HG03575 (cell line): ENCODE data around the gene TTF2.
A peak's percentile ranks its signal among the peaks of the same experiment; 100 is the strongest.

ENCODE experiments used
- ATAC-seq: cut with Tn5 transposase; IDR thresholded peaks from one replicate; pipeline ENCODE4 v1.9.1; 2021; ENCODE audit not compliant: unreplicated experiment, insufficient number of reproducible peaks, low FRiP score; ENCODE audit errors: extremely low read depth

TTF2 gene

GRCh38 chr1:117059678-117060440, at the start of gene TTF2:
Gene TTF2, plus strand, starts transcription at chr1:117060326. Its CDS starts 21 bp downstream, at chr1:117060347.
- peak; percentile 96 for ATAC-seq

GRCh38 chr1:117011334-117011733, 48.8 kb upstream of the TTF2 start:
- ATAC-seq, result no peak

GRCh38 chr1:117013309-117013858, 46.7 kb upstream of the TTF2 start:
- no peak for ATAC-seq

GRCh38 chr1:117014209-117014608, 45.9 kb upstream of the TTF2 start:
- ATAC-seq, result no peak

GRCh38 chr1:117015724-117016123, 44.4 kb upstream of the TTF2 start:
- no peak for ATAC-seq

GRCh38 chr1:117017062-117017461, 43.1 kb upstream of the TTF2 start:
- ATAC-seq, result no peak

GRCh38 chr1:117017648-117018047, 42.5 kb upstream of the TTF2 start:
- ATAC-seq, result no peak

- no peak for ATAC-seq
Observed at GRCh38 chr1:117020526-117021156, 39.5 kb upstream of the TTF2 start.

GRCh38 chr1:117022114-117022513, 38.0 kb upstream of the TTF2 start:
- no peak for ATAC-seq

- no peak for ATAC-seq
Observed at GRCh38 chr1:117025568-117025967, 34.6 kb upstream of the TTF2 start.

GRCh38 chr1:117026361-117026760, 33.8 kb upstream of the TTF2 start:
- no peak for ATAC-seq

GRCh38 chr1:117029685-117030084, 30.4 kb upstream of the TTF2 start:
- no peak for ATAC-seq

GRCh38 chr1:117030271-117030877, 29.8 kb upstream of the TTF2 start:
- ATAC-seq, result no peak

GRCh38 chr1:117032266-117032665, 27.9 kb upstream of the TTF2 start:
- no peak for ATAC-seq

- ATAC-seq, result no peak
Observed at GRCh38 chr1:117032681-117033539, 27.2 kb upstream of the TTF2 start.

- no peak for ATAC-seq
Observed at GRCh38 chr1:117033772-117034171, 26.4 kb upstream of the TTF2 start.

- ATAC-seq, result no peak
Observed at GRCh38 chr1:117034791-117035290, 25.3 kb upstream of the TTF2 start.

GRCh38 chr1:117036018-117036461, 24.1 kb upstream of the TTF2 start:
- ATAC-seq, result no peak

GRCh38 chr1:117037802-117038201, 22.3 kb upstream of the TTF2 start:
- ATAC-seq, result no peak
